GM21423 (cell line): ENCODE results near the gene CEMP1.

Experiments
- ATAC-seq: cut with Tn5 transposase; IDR thresholded peaks from one replicate; pipeline ENCODE4 v1.9.1; 2021; ENCODE audit warnings: mild to moderate bottlenecking, moderate library complexity; ENCODE audit not compliant: unreplicated experiment

CEMP1 gene

GRCh38 chr16:2520784-2521531 lies 10.2 kb downstream of the CEMP1 start:
- ATAC-seq = peak; percentile 17

- ATAC-seq = peak; percentile 54
These were observed 11.0 kb downstream of the CEMP1 start, which contains the start of gene AMDHD2 for GRCh38 chr16:2520097-2520783. Gene AMDHD2, plus strand, starts transcription at chr16:2520371. Its CDS starts 88 bp downstream, at chr16:2520459.

- ATAC-seq = no peak
These were observed 11.5 kb downstream of the CEMP1 start for GRCh38 chr16:2519711-2520080.

DNA sequence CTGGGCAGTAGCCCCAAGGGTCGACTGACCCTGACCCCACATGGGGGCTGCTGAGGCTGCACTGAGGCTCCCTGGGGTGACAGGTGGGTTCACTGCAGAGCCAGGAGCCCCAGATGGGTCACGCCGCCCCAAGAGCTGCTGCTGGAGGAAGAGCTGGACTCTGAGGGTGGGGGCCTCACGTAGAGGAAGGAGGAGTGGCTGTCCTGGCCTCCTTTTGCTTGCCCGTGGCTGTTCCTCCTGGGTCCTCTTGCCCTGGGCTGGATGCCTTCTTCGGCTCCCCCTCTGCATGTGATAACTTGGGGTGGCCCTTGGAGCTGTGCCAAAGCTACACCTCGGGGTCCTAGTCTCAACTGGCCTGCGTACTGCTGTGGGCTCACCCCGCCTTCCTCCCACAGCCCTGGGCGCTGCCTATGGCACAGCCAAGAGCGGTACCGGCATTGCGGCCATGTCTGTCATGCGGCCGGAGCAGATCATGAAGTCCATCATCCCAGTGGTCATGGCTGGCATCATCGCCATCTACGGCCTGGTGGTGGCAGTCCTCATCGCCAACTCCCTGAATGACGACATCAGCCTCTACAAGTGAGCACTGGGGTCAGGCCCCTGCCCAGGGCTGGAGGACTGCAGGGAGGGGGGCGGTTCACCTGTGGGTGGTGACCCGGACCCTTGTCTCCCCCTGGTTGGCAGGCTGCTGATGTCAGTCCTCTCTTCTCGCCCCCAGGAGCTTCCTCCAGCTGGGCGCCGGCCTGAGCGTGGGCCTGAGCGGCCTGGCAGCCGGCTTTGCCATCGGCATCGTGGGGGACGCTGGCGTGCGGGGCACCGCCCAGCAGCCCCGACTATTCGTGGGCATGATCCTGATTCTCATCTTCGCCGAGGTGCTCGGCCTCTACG lies 12.1 kb downstream of the CEMP1 start:
- ATAC-seq = no peak

- ATAC-seq = no peak
These were observed 13.1 kb downstream of the CEMP1 start for GRCh38 chr16:2517954-2518605.

DNA sequence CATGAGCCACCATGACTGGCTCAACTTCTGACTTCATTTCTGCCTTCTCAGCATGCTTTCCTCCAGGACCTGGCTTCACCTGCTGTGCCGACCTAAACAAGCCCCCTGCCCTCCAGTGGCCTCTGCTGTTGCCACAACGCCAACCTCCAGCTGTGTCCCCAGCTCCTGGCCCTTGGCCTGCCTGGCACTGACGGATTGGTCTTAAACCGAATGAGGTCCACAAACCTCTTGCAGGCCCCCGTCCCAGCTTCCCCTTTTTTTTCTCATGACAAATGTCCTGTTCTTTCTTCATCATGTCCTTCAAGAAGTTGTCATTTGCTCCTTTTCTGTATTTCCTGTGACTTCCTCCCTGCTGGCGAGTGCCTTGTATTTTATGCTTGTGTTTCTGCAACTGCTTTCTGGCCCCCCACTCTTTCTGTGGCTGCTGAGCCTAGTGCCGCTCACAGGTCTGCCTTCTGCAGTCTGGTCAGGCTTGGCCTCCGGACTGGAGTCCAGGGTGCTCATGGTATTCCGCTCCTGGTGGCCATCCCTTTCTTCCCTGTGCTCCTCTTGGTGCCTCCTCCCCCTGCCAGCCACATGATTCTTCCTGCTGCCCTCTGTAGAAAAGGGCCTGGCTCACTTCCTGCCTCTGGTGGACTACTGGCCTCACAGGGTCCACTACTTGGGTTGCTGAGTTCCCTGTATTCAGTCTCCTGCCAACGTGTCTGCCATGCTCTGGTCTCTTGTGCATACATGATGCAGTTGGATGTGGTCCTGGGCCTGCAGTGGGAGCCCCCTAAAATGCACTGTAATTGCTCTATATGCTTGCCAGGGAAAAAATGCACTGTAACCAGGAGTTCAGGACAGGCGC lies 14.6 kb downstream of the CEMP1 start:
- ATAC-seq = no peak

DNA sequence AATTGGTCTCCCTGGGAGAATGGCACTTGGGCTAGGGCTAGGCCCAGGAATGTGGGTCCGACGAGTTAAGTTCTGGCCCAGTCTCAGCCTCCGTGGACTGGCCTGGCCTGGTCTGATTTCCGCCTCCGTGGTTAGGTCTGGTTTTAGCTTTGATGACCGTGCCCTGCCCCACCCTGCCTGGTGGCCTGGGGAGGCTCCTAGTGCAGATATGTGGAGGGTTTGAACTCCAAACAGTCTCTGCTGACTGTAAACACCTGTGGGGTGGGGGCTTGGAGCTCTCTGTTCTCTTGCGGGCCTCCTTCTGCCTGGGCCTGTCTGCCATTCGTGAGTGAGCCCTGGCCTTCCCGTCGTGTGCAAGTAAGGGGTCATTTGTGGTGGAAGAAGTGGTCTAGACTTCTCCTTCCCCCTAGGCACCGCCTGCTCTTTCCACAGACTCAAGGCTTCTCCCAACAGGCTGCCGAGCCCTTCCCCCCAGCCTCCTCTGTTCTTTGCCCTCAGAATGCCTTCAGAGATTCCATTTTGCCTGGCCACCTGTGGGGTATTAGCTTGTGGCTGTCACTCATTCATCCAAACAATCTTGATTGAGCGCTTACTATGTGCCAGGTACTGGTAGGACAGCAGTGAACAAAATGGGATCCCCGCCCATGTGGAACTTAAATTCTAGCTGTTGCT lies 15.9 kb downstream of the CEMP1 start:
- no peak for ATAC-seq

GRCh38 chr16:2514333-2515179 lies 16.7 kb downstream of the CEMP1 start:
- ATAC-seq = no peak

- peak; percentile 63 for ATAC-seq
These were observed 17.5 kb downstream of the CEMP1 start, which contains the start of gene ATP6V0C for GRCh38 chr16:2513405-2514332. Gene ATP6V0C, plus strand, starts transcription at chr16:2513952. Its CDS starts 152 bp downstream, at chr16:2514104.

DNA sequence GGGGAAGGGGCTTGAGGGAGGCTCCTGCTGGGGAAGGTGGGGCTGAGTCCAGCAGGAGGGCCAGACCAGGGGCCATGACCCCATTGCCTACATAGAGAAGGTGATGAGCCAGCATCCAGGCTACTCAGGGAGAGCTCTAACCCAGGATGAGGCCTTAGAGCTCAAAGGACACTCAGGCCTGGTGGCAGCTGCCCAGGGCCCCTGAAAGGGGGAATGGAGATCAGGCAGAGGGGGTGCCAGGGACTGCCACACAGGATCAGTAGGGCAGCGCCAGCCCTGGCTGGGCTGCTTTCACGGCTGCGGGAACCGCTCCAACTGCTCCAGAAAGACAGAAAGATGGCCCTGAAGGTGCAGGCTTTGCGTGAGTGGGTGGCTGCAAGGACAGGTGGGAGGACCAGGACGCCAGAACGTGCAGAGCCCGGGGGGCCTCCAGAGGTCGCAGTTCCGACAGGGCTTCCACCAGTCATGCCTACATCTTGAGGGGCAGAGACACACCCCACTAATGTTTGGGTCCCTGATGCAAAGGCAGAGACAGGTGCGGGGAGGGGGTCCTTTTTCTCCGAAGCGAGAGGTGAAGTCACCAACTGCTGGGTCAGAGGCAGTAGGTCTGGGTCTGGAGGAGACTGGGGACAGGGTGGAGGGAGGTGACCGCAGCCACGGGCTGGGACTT lies 18.3 kb downstream of the CEMP1 start:
- ATAC-seq = peak; percentile 1

DNA sequence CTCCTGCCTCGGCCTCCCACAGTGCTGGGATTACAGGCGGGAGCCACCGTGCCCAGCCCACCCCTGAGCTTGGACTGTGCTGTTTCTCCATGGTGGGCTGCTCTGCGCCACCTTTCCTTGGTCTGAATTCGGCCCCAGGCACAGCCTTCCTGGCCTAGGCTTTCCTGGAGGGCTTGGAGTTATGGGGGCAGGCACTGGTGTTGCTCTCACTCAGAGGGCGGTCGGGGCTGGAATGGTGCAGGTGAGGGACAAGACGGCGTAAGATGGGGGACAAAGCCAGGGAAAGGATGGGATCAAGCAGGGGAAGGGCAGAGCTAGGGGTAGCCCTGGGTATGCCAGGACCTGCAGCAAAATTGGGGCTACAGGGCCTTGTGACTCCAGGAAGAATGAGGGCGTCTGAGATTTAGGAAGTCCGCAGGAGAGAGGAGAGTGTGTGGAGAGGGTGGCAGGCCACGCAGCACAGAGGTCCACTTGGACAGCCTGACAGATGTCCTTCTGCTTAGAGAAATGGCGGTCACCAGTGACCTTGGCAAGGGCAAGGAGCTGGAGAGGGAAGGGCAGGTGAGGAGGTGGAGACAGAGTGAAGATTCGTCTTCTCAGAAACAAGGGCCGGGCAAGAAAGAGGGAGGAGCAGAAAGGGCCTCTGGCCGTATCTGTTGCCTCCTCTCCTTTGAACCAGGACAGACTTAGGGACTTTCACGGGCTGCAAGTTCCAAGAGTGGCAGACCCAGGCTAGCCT lies 19.0 kb downstream of the CEMP1 start:
- no peak for ATAC-seq

GRCh38 chr16:2511128-2511800 lies 19.9 kb downstream of the CEMP1 start:
- ATAC-seq = no peak

- no peak for ATAC-seq
These were observed 22.3 kb downstream of the CEMP1 start for GRCh38 chr16:2508722-2509400.

GRCh38 chr16:2507665-2508064 lies 23.5 kb downstream of the CEMP1 start:
- ATAC-seq = peak; percentile 5

DNA sequence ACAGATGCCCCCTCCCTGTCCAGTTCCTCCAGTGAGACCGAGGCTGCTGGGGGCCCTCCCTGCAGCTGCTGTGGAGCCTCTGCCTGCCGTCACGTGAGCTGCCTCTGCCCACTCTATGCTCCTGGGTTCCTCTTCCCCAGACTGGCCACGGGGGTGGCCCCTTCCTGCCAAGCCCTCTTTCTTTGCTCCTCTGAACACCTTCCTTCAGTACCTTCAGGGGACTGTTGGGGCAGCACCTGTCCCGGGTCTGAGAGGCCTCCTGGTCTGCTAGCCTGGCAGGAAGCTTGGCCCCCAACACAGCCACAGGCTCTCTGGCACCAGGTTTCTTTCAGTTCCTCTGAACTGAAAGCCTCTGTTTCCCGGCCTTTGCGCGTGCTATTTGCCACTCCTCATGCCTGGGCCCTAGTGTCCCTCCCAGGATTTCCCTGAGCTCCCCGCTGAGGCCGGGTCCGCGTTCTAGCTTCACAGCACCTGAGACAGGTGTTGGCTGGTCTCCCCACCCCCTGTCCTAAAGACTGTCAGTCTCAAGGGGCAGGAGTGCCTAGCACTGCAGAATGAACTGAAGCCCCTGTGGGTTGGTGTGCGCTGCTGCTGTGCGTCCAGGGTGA lies 24.1 kb downstream of the CEMP1 start:
- peak; percentile 62 for ATAC-seq
